ENCODE data around the gene BMPR2.
"Not testable (repeated sequence)": the region's sequence is repeated elsewhere in the genome, so short reads cannot be mapped to it uniquely, and the experiment has no call there.

Gene BMPR2

GRCh38 chr2:202386495-202386894 lies 10.4 kb downstream of the BMPR2 start:
- not testable (repeated sequence) for DNase-seq

- no peak for DNase-seq
Measured at GRCh38 chr2:202387608-202388342, 11.6 kb downstream of the BMPR2 start.

GRCh38 chr2:202400941-202401340 lies 24.8 kb downstream of the BMPR2 start:
- no peak for DNase-seq

GRCh38 chr2:202405798-202406197 lies 29.7 kb downstream of the BMPR2 start:
- no peak for DNase-seq

GRCh38 chr2:202406445-202406978 lies 30.4 kb downstream of the BMPR2 start:
- no peak for DNase-seq

GRCh38 chr2:202408546-202409140 lies 32.5 kb downstream of the BMPR2 start:
- DNase-seq = no peak

GRCh38 chr2:202410092-202410491 lies 34.0 kb downstream of the BMPR2 start:
- DNase-seq = no peak

GRCh38 chr2:202411097-202411496 lies 35.0 kb downstream of the BMPR2 start:
- DNase-seq = no peak

- DNase-seq = no peak
Measured at GRCh38 chr2:202418027-202418426, 41.9 kb downstream of the BMPR2 start.

- no peak for DNase-seq
Measured at GRCh38 chr2:202418511-202418910, 42.4 kb downstream of the BMPR2 start.

GRCh38 chr2:202423139-202423538 lies 47.0 kb downstream of the BMPR2 start:
- no peak for DNase-seq

- no peak for DNase-seq
Measured at GRCh38 chr2:202425036-202425435, 48.9 kb downstream of the BMPR2 start.

- no peak for DNase-seq
Measured at GRCh38 chr2:202426751-202427150, 50.6 kb downstream of the BMPR2 start.

GRCh38 chr2:202429164-202429980 lies 53.2 kb downstream of the BMPR2 start:
- DNase-seq = no peak

GRCh38 chr2:202432776-202433175 lies 56.6 kb downstream of the BMPR2 start:
- no peak for DNase-seq

GRCh38 chr2:202434472-202434871 lies 58.3 kb downstream of the BMPR2 start:
- no peak for DNase-seq

GRCh38 chr2:202436626-202437025 lies 60.5 kb downstream of the BMPR2 start:
- DNase-seq = no peak

- not testable (repeated sequence) for DNase-seq
Measured at GRCh38 chr2:202440117-202440516, 64.0 kb downstream of the BMPR2 start.

GRCh38 chr2:202442882-202443281 lies 66.8 kb downstream of the BMPR2 start:
- DNase-seq = no peak

- DNase-seq = no peak
Measured at GRCh38 chr2:202444000-202444399, 67.9 kb downstream of the BMPR2 start.

- no peak for DNase-seq
Measured at GRCh38 chr2:202449344-202449743, 73.2 kb downstream of the BMPR2 start.

- no peak for DNase-seq
Measured at GRCh38 chr2:202450785-202451184, 74.7 kb downstream of the BMPR2 start.

GRCh38 chr2:202452744-202453143 lies 76.6 kb downstream of the BMPR2 start:
- DNase-seq = no peak

GRCh38 chr2:202454536-202454935 lies 78.4 kb downstream of the BMPR2 start:
- DNase-seq = no peak

All from left hindlimb (tissue), 1 donor.